GM18517 (cell line): ENCODE results near the gene TIMP2.
"Not testable (repeated sequence)": the region's sequence is repeated elsewhere in the genome, so short reads cannot be mapped to it uniquely, and the experiment has no call there.

Experiments used
- ATAC-seq: cut with Tn5 transposase; IDR thresholded peaks from one replicate; pipeline ENCODE4 v1.9.1; 2021; ENCODE audit warnings: mild to moderate bottlenecking, moderate library complexity; ENCODE audit not compliant: unreplicated experiment

The TIMP2 gene

DNA sequence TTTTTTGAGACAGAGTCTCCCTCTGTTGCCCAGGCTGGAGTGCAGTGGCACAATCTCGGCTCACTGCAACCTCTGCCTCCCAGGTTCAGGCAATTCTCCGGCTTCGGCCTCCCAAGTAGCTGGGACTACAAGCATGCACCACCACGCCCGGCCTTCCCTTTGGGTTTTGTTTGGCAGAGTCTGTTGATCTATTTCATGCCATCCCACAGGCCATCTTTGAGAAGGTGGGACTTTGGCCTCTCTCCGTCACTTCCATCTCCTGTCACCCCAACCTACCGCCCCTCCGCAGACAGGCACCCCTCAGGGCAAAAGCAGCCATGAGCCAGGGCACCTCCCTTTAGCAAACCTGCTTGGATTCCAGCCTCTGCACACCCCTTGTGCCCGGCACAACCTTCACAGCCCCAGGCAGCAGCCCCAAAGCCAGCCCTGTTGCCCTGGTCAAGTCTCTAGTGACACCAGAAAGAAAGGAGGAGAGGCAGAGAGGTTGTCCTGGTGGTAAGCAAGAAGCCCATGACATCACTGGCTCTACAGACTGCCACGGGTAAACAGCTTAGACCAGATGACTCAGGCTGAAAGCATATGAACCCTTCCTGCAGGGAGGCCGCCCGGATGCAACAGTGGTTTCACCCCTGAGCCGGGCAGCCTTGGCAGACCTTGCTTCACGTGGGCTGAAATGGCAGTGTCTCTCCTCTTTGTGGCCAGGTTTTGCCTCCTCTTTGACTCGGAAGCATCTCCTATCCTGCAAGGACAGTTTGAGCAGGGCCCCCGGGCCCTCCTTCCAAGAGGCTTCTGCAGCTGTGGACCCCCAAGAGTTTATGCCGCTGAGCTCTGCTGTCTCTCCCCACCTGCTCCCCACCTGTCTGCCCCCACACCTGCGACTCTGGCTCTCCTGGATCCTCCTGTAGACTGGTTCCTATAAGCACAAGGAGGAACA, 8.1 kb upstream of the TIMP2 start:
- ATAC-seq, result no peak

GRCh38 chr17:78929908-78930775, 5.0 kb upstream of the TIMP2 start:
- ATAC-seq, result no peak

GRCh38 chr17:78925662-78926555, 722 bp upstream of the TIMP2 start:
- ATAC-seq, result no peak

GRCh38 chr17:78924481-78925151, 571 bp downstream of the TIMP2 start:
- no peak for ATAC-seq

GRCh38 chr17:78923660-78924453, 1.3 kb downstream of the TIMP2 start:
- no peak for ATAC-seq

DNA sequence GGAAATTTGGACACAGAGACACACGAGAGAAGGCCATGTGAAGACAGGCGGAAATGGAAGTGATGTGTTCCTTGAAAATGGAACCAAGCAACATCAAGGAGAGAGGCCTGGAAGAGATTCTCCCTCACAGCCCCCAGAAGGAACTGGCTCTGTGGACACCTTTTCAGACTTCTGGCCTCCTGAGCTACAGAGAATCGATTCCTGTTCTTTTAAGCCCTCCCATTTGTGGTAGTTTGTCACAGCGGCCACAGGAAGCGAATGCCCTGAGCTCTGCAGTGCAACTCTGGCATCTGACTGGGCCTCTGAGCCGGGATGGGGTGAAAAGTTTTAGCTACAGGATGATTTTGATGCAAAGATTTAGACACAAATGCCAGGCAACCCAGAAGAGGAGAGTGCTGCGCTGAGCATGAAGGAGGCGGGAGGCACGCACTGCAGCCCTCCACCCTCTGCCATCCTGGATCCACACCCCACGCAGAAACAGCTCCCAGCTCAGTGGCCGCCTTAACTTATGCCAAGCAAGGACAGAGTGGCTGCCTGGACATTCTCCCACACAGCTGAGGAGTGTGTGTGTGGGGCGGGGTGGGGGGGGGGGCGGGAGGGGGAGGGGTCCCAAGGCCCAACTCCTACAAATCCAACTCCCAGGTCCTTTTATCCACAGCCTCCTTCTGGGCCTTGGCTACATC, 2.2 kb downstream of the TIMP2 start:
- no peak for ATAC-seq

DNA sequence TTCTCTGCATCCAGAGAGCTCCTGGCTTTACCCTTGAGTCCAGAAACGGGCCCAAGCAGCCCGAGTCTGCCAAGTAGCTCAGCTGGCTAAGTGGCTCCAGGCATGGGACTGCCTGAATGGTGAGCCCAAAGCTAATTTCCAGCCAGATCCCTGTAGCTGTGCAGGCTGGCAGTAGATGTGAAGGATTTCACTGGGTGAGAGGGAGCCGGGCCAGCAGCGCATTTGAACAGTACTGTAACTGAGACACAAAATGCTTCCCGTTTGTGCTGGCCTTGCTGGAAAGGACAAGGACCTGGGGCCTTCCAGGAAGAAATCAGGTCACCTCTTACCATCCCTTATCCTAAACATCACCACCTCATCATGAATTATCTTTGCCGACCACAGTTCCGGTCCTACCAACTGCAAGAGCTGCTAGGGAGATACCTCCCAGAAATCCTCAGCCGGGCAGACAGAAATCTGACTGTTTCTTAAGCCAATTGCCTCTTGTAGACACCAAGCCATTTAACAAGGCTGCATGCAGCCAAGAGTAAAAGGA, 3.7 kb downstream of the TIMP2 start:
- ATAC-seq, result no peak

GRCh38 chr17:78920528-78920927, 4.7 kb downstream of the TIMP2 start:
- ATAC-seq, result no peak

- no peak for ATAC-seq
Measured at GRCh38 chr17:78919861-78920450, 5.2 kb downstream of the TIMP2 start.

DNA sequence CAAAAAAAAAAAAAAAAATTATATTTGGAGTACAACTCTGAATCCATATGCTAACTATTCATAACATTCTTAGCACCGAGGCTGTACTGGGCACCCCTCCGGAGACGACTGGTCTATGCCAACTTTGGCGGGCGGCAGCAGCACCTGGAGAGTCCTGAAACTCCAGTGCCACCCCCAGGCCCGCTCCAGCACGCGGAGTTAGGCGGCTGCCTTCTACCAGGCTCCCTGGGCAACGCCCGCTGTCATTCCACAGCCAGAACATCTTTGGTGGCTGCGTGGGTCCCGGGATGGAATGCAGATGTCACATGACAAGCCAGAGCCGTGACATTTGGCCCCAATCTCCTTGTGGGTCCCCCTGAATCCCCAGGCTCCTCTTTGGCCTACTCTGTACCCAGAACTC, 6.2 kb downstream of the TIMP2 start:
- no peak for ATAC-seq

DNA sequence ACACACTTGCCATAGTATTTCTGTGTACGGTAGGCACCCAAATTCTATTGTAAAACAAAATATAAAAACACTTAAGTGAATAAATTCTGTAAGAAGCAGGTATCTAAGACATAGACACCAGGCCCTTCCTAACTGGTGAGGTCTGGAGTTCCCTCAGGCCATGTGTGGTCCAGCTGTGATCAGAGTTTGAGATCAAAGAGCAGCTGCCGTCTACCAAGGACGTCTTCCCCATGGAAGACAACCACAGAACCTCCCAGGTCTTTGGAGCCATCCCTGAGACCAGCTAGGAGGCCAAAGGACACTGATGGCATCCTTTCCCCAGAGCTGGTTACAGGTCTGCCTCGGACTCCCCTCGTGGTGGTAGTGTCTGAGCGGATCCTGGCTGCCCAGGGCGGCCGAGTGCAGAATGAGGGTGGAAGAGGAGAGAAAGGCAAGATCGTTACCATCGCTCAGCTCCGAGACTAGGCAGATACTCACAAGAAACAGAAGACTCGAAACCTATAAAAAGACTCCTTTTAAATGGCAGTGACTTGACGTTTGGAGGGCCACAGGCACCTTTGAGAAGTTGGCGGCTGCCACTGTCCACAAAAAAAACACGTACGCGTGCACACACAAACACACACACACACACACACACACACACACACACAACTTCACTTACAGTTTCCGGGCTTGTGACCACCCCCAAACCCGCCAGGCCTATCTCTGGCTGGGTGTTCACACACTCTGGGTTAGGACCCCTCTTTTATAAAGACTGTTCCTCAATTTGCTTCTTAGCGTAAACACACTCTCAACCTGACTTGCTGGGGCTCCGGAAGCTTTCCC, 7.5 kb downstream of the TIMP2 start:
- ATAC-seq, result no peak

- ATAC-seq, result no peak
Measured at GRCh38 chr17:78915872-78916632, 9.1 kb downstream of the TIMP2 start.

- no peak for ATAC-seq
Measured at GRCh38 chr17:78913115-78913514, 12.1 kb downstream of the TIMP2 start.

- ATAC-seq, result no peak
Measured at GRCh38 chr17:78912082-78912481, 13.1 kb downstream of the TIMP2 start.

GRCh38 chr17:78911543-78911942, 13.6 kb downstream of the TIMP2 start:
- ATAC-seq, result not testable (repeated sequence)

DNA sequence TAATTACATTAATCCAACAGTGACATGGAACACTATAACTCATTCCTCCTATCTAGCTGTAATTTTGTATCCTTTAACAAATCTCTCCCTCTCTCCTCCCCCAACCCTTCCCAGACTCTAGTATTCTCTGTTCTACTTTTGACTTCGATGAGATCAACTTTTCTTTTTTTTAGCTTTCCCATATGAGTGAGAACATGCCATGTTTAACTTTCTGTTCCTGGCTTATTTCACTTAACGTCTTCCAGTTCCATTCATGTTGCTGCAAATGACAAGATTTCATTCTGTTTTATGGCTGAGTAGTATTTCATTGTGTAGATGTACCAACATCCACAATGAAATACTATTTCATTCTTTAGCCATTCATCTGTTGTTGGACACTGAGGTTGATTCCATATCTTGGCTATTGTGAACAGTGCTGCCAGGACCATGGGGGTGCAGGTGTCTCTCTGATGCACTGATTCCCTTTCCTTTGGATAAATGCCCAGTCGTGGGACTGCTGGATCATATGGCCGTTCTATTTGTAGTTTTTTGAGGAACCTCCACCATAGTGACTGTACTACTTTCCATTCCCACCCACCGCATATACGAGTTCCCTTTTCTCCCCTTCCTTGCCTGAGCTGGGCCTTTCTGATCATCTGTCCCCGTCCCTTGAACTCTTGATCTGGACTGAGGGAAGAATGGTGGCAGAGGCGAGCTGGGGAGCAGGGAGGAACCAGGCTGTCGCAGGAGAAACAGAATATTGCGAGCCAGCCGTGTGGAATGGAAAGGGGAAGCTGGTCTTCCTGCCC, 14.5 kb downstream of the TIMP2 start:
- ATAC-seq, result no peak
